ENCODE measurements around the gene RPL3. TPM values are rescaled to one million over a fixed set of nuclear protein-coding genes. Genes with fewer than 3 reads are reported as not detected.

The RPL3 gene
- total and polyA plus RNA-seq, 4 donors = 580 to 1,767 (median 1,184) TPM

DNA sequence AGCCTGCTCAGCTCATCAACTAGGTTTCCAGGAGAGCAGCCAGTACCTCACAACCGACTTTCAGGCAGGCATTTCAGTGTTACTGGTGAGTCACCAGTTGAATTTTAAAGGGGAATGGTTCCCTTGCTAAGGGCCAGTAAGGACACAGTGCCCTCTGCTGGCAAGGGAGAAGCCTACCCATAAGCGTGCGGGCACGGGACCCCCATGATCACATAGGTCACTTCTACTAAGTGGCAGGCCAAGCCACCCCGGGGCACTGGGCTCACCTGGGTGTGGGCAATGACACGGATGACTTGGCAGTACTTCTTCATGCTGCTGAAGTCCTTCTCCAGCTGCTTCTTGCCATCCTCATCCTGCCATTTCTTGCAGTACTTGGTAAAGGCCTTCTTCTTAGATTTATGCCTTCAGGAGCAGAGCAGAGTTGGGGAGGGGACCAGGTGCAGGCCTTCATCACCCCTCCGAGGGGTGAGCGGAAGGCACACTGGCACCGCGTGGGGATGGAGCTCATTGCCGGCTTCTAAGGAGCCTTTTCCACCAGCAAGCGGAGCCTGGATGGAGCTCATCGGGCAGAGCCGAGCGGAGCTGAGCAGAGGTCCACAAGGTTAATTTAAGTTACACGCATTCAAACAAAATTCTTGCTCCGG lies 2.9 kb downstream of the RPL3 start:
- no peak overlapping the region for H3K9ac ChIP-seq (ENCODE audit: low read depth in 1 of 2, low read length in 2 of 2)
- TF ChIP-seq HNF4A (conservative IDR thresholded peaks at IDR 0.05) (no peak), RAD21 (IDR thresholded peaks at IDR 0.05) (peak; percentile 85), NR2F2 (IDR thresholded peaks at IDR 0.05) (peak; percentile 29), SP1 (IDR thresholded peaks at IDR 0.05) (peak; percentile 34), FOXA2 (IDR thresholded peaks at IDR 0.05) (no peak), GABPA (IDR thresholded peaks at IDR 0.05 in 1 of 2, conservative IDR thresholded peaks at IDR 0.05 in 1 of 2) (no peak), YY1 (IDR thresholded peaks at IDR 0.05) (peak; percentile 29), TAF1 (conservative IDR thresholded peaks at IDR 0.05) (no peak), RXRA (IDR thresholded peaks at IDR 0.05) (peak in 1 of 2 donors; percentile 20), EGR1 (IDR thresholded peaks at IDR 0.05; ENCODE audit: low read depth in 2 of 2) (no peak), HNF4G (IDR thresholded peaks at IDR 0.05) (no peak), FOXA1 (IDR thresholded peaks at IDR 0.05) (no peak), JUND (IDR thresholded peaks at IDR 0.05) (peak; percentile 95)
- TF ChIP-seq, protein P1, sequence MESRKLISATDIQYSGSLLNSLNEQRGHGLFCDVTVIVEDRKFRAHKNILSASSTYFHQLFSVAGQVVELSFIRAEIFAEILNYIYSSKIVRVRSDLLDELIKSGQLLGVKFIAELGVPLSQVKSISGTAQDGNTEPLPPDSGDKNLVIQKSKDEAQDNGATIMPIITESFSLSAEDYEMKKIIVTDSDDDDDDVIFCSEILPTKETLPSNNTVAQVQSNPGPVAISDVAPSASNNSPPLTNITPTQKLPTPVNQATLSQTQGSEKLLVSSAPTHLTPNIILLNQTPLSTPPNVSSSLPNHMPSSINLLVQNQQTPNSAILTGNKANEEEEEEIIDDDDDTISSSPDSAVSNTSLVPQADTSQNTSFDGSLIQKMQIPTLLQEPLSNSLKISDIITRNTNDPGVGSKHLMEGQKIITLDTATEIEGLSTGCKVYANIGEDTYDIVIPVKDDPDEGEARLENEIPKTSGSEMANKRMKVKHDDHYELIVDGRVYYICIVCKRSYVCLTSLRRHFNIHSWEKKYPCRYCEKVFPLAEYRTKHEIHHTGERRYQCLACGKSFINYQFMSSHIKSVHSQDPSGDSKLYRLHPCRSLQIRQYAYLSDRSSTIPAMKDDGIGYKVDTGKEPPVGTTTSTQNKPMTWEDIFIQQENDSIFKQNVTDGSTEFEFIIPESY (IDR thresholded peaks at IDR 0.05) = no peak
- TF ChIP-seq, protein P2, sequence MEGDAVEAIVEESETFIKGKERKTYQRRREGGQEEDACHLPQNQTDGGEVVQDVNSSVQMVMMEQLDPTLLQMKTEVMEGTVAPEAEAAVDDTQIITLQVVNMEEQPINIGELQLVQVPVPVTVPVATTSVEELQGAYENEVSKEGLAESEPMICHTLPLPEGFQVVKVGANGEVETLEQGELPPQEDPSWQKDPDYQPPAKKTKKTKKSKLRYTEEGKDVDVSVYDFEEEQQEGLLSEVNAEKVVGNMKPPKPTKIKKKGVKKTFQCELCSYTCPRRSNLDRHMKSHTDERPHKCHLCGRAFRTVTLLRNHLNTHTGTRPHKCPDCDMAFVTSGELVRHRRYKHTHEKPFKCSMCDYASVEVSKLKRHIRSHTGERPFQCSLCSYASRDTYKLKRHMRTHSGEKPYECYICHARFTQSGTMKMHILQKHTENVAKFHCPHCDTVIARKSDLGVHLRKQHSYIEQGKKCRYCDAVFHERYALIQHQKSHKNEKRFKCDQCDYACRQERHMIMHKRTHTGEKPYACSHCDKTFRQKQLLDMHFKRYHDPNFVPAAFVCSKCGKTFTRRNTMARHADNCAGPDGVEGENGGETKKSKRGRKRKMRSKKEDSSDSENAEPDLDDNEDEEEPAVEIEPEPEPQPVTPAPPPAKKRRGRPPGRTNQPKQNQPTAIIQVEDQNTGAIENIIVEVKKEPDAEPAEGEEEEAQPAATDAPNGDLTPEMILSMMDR (IDR thresholded peaks at IDR 0.05; ENCODE audit: low read depth, low read length, missing input control) = peak; percentile 76
- TF ChIP-seq, protein P3, sequence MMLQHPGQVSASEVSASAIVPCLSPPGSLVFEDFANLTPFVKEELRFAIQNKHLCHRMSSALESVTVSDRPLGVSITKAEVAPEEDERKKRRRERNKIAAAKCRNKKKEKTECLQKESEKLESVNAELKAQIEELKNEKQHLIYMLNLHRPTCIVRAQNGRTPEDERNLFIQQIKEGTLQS (IDR thresholded peaks at IDR 0.05) = peak; percentile 86
- TF ChIP-seq, protein P4, sequence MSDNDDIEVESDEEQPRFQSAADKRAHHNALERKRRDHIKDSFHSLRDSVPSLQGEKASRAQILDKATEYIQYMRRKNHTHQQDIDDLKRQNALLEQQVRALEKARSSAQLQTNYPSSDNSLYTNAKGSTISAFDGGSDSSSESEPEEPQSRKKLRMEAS (IDR thresholded peaks at IDR 0.05) = no peak
- TF ChIP-seq, protein P5, sequence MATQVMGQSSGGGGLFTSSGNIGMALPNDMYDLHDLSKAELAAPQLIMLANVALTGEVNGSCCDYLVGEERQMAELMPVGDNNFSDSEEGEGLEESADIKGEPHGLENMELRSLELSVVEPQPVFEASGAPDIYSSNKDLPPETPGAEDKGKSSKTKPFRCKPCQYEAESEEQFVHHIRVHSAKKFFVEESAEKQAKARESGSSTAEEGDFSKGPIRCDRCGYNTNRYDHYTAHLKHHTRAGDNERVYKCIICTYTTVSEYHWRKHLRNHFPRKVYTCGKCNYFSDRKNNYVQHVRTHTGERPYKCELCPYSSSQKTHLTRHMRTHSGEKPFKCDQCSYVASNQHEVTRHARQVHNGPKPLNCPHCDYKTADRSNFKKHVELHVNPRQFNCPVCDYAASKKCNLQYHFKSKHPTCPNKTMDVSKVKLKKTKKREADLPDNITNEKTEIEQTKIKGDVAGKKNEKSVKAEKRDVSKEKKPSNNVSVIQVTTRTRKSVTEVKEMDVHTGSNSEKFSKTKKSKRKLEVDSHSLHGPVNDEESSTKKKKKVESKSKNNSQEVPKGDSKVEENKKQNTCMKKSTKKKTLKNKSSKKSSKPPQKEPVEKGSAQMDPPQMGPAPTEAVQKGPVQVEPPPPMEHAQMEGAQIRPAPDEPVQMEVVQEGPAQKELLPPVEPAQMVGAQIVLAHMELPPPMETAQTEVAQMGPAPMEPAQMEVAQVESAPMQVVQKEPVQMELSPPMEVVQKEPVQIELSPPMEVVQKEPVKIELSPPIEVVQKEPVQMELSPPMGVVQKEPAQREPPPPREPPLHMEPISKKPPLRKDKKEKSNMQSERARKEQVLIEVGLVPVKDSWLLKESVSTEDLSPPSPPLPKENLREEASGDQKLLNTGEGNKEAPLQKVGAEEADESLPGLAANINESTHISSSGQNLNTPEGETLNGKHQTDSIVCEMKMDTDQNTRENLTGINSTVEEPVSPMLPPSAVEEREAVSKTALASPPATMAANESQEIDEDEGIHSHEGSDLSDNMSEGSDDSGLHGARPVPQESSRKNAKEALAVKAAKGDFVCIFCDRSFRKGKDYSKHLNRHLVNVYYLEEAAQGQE (IDR thresholded peaks at IDR 0.05) = no peak
- H3K4me1 ChIP-seq (ENCODE audit: control insufficient read depth in 4 of 4, insufficient read depth in 4 of 4, low read length in 3 of 4) = peaks cover 4 to 63% (median 50%) of the 10 kb centered on the region in 4 donors
- no peaks in the 10 kb centered on the region for H3K27me3 ChIP-seq (ENCODE audit: control insufficient read depth in 4 of 4, insufficient read depth in 4 of 4, low read length in 3 of 4)
- peak; percentile 69 for DNase-seq (ENCODE audit: low spot score)
- H3K9me3 ChIP-seq (ENCODE audit: control insufficient read depth in 4 of 4, low read length in 3 of 4) = no peaks in the 10 kb centered on the region
- peak overlapping the region in 2 of 3 donors; percentile 2 to 77 for H3K4me3 ChIP-seq (ENCODE audit: low read depth in 1 of 3, low read length in 3 of 3)
- 36% methylated on average over 17 of the region's 17 CpGs for WGBS
- H3K36me3 ChIP-seq (ENCODE audit: control insufficient read depth in 4 of 4, insufficient read depth in 3 of 4, low read depth in 1 of 4, low read length in 3 of 4) = peaks cover 35 to 55% (median 42%) of the 10 kb centered on the region in 4 donors
- peak overlapping the region; percentile 15 to 40 for H3K27ac ChIP-seq (ENCODE audit: low read depth in 1 of 2, low read length in 2 of 2)
